HG03521 (cell line): ENCODE results near the gene ITGB4.

Experiments used
- ATAC-seq: cut with Tn5 transposase; IDR thresholded peaks from one replicate; pipeline ENCODE4 v1.9.1; 2021; ENCODE audit warnings: mild to moderate bottlenecking, moderate library complexity; ENCODE audit not compliant: unreplicated experiment

ITGB4 gene

GRCh38 chr17:75697651-75698291, 23.5 kb upstream of the ITGB4 start:
- no peak for ATAC-seq

- ATAC-seq, result no peak
These were observed 22.6 kb upstream of the ITGB4 start for GRCh38 chr17:75698659-75699058.

- no peak for ATAC-seq
These were observed 20.0 kb upstream of the ITGB4 start for GRCh38 chr17:75701288-75701687.

- no peak for ATAC-seq
These were observed 18.1 kb upstream of the ITGB4 start for GRCh38 chr17:75703191-75703590.

GRCh38 chr17:75703591-75703990, 17.7 kb upstream of the ITGB4 start:
- ATAC-seq, result no peak

- ATAC-seq, result no peak
These were observed 16.0 kb upstream of the ITGB4 start for GRCh38 chr17:75704963-75705875.

GRCh38 chr17:75706042-75706728, 15.1 kb upstream of the ITGB4 start:
- ATAC-seq, result no peak

GRCh38 chr17:75707079-75707571, 14.1 kb upstream of the ITGB4 start:
- ATAC-seq, result no peak

- ATAC-seq, result no peak
These were observed 8.8 kb upstream of the ITGB4 start for GRCh38 chr17:75712446-75712845.

- ATAC-seq, result no peak
These were observed 1.5 kb upstream of the ITGB4 start for GRCh38 chr17:75719732-75720131.

- no peak for ATAC-seq
These were observed 278 bp downstream of the ITGB4 start for GRCh38 chr17:75721463-75722011.

GRCh38 chr17:75722076-75722475, 817 bp downstream of the ITGB4 start:
- ATAC-seq, result no peak

- ATAC-seq, result no peak
These were observed 1.4 kb downstream of the ITGB4 start for GRCh38 chr17:75722542-75723095.

GRCh38 chr17:75723171-75723930, 2.1 kb downstream of the ITGB4 start:
- no peak for ATAC-seq

GRCh38 chr17:75724016-75725003, 3.1 kb downstream of the ITGB4 start:
- ATAC-seq, result no peak

GRCh38 chr17:75725504-75725903, 4.2 kb downstream of the ITGB4 start:
- no peak for ATAC-seq

- ATAC-seq, result no peak
These were observed 6.1 kb downstream of the ITGB4 start for GRCh38 chr17:75727391-75727790.

- ATAC-seq, result no peak
These were observed 8.1 kb downstream of the ITGB4 start for GRCh38 chr17:75729351-75729750.

GRCh38 chr17:75730065-75730464, 8.8 kb downstream of the ITGB4 start:
- ATAC-seq, result no peak
